ENCODE measurements around the gene IDS.
"Not testable (repeated sequence)": the region's sequence is repeated elsewhere in the genome, so short reads cannot be mapped to it uniquely, and the experiment has no call there.

The IDS gene

GRCh38 chrX:149494844-149495565, 10.1 kb downstream of the IDS start:
- peaks cover 3% of the 10 kb centered on the region for H3K36me3 Mint-ChIP-seq

GRCh38 chrX:149493567-149494562, 11.2 kb downstream of the IDS start:
- no peak overlapping the region for H3K4me3 Mint-ChIP-seq
- no peak overlapping the region for H3K27ac Mint-ChIP-seq

More at GRCh38 chrX:149494844-149495565, 10.1 kb downstream of the IDS start:
- Mint-ChIP-seq H3K4me3 (no peak overlapping the region), H3K9me3 (no peaks in the 10 kb centered on the region), H3K4me1 (peaks cover 7% of the 10 kb centered on the region), H3K27me3 (no peaks in the 10 kb centered on the region), H3K27ac (no peak overlapping the region)

GRCh38 chrX:149491812-149492211, 13.3 kb downstream of the IDS start:
- no peak overlapping the region for H3K27ac Mint-ChIP-seq
- H3K36me3 Mint-ChIP-seq = peaks cover 3% of the 10 kb centered on the region
- peaks cover 3% of the 10 kb centered on the region for H3K4me1 Mint-ChIP-seq
- no peaks in the 10 kb centered on the region for H3K9me3 Mint-ChIP-seq
- H3K4me3 Mint-ChIP-seq = no peak overlapping the region
- no peaks in the 10 kb centered on the region for H3K27me3 Mint-ChIP-seq

More at GRCh38 chrX:149493567-149494562, 11.2 kb downstream of the IDS start:
- Mint-ChIP-seq H3K36me3 (peaks cover 3% of the 10 kb centered on the region), H3K9me3 (no peaks in the 10 kb centered on the region), H3K4me1 (peaks cover 3% of the 10 kb centered on the region), H3K27me3 (no peaks in the 10 kb centered on the region)

DNA sequence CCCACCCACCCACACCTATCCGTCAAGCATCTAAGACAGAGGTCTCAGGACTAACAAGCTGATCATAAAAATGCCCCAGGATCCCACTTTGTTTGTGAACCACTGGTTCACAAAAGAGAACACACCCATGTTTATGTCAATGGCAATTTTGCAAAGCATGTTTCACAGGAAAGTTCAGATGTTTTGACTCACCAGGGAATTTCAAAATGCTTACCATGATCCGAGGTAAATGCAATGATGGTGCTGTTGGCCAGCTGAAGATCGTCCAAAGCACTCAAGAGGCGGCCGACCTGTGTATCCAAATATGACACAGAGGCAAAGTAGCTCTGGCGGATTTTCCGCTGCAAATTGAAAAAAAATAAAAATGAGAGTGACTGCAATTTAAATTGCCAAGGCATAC, 15.0 kb downstream of the IDS start:
- Mint-ChIP-seq H3K4me1 (peaks cover 3% of the 10 kb centered on the region), H3K27me3 (no peaks in the 10 kb centered on the region), H3K36me3 (peaks cover 6% of the 10 kb centered on the region), H3K4me3 (no peak overlapping the region), H3K27ac (no peak overlapping the region), H3K9me3 (no peaks in the 10 kb centered on the region)

GRCh38 chrX:149488411-149489052, 16.6 kb downstream of the IDS start:
- H3K27ac Mint-ChIP-seq, H3K9me3 Mint-ChIP-seq, H3K36me3 Mint-ChIP-seq, H3K4me1 Mint-ChIP-seq, H3K27me3 Mint-ChIP-seq, H3K4me3 Mint-ChIP-seq: not testable (repeated sequence)

- H3K4me3 Mint-ChIP-seq, H3K4me1 Mint-ChIP-seq, H3K36me3 Mint-ChIP-seq, H3K9me3 Mint-ChIP-seq, H3K27me3 Mint-ChIP-seq, H3K27ac Mint-ChIP-seq: not testable (repeated sequence)
Observed at GRCh38 chrX:149488008-149488407, 17.1 kb downstream of the IDS start.

GRCh38 chrX:149487292-149487691, 17.8 kb downstream of the IDS start:
- no peak overlapping the region for H3K4me3 Mint-ChIP-seq
- peaks cover 6% of the 10 kb centered on the region for H3K36me3 Mint-ChIP-seq
- H3K27ac Mint-ChIP-seq = no peak overlapping the region
- H3K4me1 Mint-ChIP-seq = peaks cover 3% of the 10 kb centered on the region
- no peaks in the 10 kb centered on the region for H3K27me3 Mint-ChIP-seq
- H3K9me3 Mint-ChIP-seq = no peaks in the 10 kb centered on the region

- Mint-ChIP-seq H3K9me3 (no peaks in the 10 kb centered on the region), H3K27ac (no peak overlapping the region), H3K4me3 (no peak overlapping the region), H3K36me3 (peaks cover 6% of the 10 kb centered on the region), H3K27me3 (no peaks in the 10 kb centered on the region), H3K4me1 (no peaks in the 10 kb centered on the region)
Observed at GRCh38 chrX:149476513-149476912, 28.6 kb downstream of the IDS start.

GRCh38 chrX:149473966-149474365, 31.1 kb downstream of the IDS start:
- Mint-ChIP-seq H3K36me3 (no peaks in the 10 kb centered on the region), H3K27ac (no peak overlapping the region), H3K4me3 (no peak overlapping the region), H3K4me1 (no peaks in the 10 kb centered on the region), H3K27me3 (no peaks in the 10 kb centered on the region), H3K9me3 (no peaks in the 10 kb centered on the region)

DNA sequence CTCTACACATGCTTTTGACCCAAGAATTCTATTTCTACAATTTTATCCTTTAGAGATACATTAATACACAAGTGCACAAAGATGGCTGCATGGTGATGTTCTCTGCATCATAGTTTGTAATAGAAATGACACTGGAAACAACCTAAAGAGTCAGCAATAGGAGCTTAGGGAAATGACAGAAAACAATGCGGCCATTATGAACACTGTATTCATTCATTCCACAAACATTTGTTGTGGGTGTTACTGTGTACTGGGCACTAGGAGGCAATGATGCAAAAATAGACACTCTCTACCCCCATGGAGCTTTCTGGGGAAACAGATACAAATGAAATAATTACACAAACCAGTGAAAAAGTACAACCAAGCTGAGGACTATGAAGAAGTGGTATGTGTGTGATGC, 32.0 kb downstream of the IDS start:
- no peak overlapping the region for H3K4me3 Mint-ChIP-seq
- H3K36me3 Mint-ChIP-seq = no peaks in the 10 kb centered on the region
- no peak overlapping the region for H3K27ac Mint-ChIP-seq
- no peaks in the 10 kb centered on the region for H3K4me1 Mint-ChIP-seq
- H3K9me3 Mint-ChIP-seq = no peaks in the 10 kb centered on the region
- no peaks in the 10 kb centered on the region for H3K27me3 Mint-ChIP-seq

DNA sequence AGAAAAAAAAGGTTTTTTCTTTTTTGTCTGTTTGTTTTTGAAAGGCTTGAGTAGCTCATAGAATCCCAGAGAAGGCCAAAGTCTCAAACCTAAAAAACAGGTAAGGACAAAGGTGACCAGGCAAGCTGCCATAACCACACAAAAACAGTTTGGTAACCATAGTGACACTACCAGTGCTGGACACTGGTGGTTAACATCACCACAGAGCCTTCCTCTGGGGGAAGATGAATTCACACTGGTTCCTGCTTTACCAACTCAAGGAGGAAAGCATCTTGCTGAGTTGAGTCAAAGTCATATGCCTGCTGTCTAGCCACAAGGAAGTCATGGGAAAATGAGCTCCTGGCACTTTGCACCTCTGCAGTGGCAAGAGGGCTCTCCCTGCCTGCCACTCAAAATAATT, 32.5 kb downstream of the IDS start:
- H3K9me3 Mint-ChIP-seq = no peaks in the 10 kb centered on the region

GRCh38 chrX:149471397-149471796, 33.7 kb downstream of the IDS start:
- Mint-ChIP-seq H3K36me3 (no peaks in the 10 kb centered on the region), H3K9me3 (no peaks in the 10 kb centered on the region), H3K27me3 (no peaks in the 10 kb centered on the region), H3K27ac (no peak overlapping the region), H3K4me3 (no peak overlapping the region), H3K4me1 (no peaks in the 10 kb centered on the region)

More for the DNA sequence above, 32.5 kb downstream of the IDS start:
- no peak overlapping the region for H3K4me3 Mint-ChIP-seq
- no peak overlapping the region for H3K27ac Mint-ChIP-seq
- no peaks in the 10 kb centered on the region for H3K4me1 Mint-ChIP-seq
- H3K36me3 Mint-ChIP-seq = no peaks in the 10 kb centered on the region
- H3K27me3 Mint-ChIP-seq = no peaks in the 10 kb centered on the region

DNA sequence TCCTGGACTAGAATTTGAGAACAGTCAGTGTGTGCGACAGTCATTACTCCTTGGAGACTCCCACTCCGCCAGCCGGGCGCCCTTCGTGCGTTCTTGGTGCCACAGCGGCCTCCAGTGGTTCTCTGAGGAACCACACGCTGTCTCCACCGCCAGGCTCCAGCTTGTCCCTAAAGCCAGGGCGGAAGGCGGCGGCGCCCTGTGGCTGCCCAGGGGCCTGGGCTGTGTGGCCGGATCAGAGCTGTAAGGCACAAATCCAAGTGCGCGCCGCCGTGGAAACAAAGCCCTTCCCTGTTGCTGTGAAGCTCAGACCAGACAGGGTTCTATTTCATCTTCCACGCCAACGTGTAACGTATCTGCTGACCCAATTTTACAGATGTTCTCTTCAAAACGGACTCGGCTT, 34.2 kb downstream of the IDS start:
- no peaks in the 10 kb centered on the region for H3K27me3 Mint-ChIP-seq
- no peak overlapping the region for H3K4me3 Mint-ChIP-seq
- H3K9me3 Mint-ChIP-seq = no peaks in the 10 kb centered on the region
- H3K36me3 Mint-ChIP-seq = no peaks in the 10 kb centered on the region
- no peaks in the 10 kb centered on the region for H3K4me1 Mint-ChIP-seq
- no peak overlapping the region for H3K27ac Mint-ChIP-seq

DNA sequence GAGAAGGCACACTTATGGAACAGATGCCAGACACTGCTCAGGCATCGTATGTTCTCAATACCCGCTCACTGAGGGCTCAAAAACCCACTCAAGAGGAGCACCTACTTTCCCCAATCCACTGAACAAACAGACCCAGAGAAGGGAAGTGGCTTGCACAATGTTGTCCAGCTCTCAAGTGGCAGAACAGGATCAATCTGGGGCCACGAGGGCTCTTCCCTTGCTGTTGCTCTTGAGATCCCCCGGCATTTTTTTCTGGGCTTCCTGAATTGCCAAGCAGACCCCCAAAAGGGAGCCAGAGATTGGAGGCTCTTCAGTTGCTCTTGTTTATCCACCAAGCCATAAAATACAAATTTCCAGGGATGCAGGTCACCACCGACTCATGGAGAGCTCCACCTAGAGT, 35.7 kb downstream of the IDS start:
- Mint-ChIP-seq H3K27me3 (no peaks in the 10 kb centered on the region), H3K9me3 (no peaks in the 10 kb centered on the region), H3K4me3 (no peak overlapping the region), H3K36me3 (no peaks in the 10 kb centered on the region), H3K4me1 (no peaks in the 10 kb centered on the region), H3K27ac (no peak overlapping the region)

- H3K4me3 Mint-ChIP-seq = no peak overlapping the region
- H3K36me3 Mint-ChIP-seq = no peaks in the 10 kb centered on the region
- H3K27ac Mint-ChIP-seq = no peak overlapping the region
- no peaks in the 10 kb centered on the region for H3K9me3 Mint-ChIP-seq
- H3K4me1 Mint-ChIP-seq = no peaks in the 10 kb centered on the region
- no peaks in the 10 kb centered on the region for H3K27me3 Mint-ChIP-seq
Observed at GRCh38 chrX:149467920-149468319, 37.2 kb downstream of the IDS start.

DNA sequence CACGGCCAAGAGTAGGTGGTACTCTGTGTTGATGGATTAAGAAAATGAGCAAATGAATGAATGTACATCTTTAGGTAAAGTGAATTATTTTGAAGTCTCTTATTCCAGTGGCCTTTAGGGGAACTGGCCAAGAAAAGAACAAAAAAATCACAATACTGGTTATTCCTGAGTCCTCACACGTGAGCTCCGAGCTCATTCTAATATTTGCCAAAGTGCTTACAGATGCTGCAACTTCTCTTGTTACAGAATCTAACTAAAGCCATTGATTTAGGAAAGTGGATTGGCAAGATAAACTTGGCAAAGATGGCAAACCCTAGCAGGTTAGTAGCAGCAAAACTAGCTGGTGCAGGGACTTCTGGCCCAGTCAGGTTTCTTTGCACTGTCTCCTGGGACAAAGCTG, 37.6 kb downstream of the IDS start:
- Mint-ChIP-seq H3K4me3 (no peak overlapping the region), H3K4me1 (no peaks in the 10 kb centered on the region), H3K9me3 (no peaks in the 10 kb centered on the region), H3K27ac (no peak overlapping the region), H3K36me3 (no peaks in the 10 kb centered on the region), H3K27me3 (no peaks in the 10 kb centered on the region)
